Mesendoderm (in vitro differentiated cells): ENCODE data around the gene NME8.

Experiments
- DNase-seq: peaks from one replicate; pipeline ENCODE4 v3.0.0; 2013
- H2AK5ac ChIP-seq: 2 replicates; pipeline ENCODE4 v1.6.1; 2013; ENCODE audit warnings: low read length, inconsistent platforms
- H2BK120ac ChIP-seq: 2 replicates; pipeline ENCODE4 v1.6.1; 2013; ENCODE audit warnings: low read depth, mild to moderate bottlenecking, low read length, moderate library complexity, mixed read lengths
- H2BK15ac ChIP-seq: replicated peaks from 2 replicates; pipeline ENCODE4 v1.6.1; 2013; ENCODE audit warnings: low read depth, mild to moderate bottlenecking, moderate library complexity
- H2BK5ac ChIP-seq: 2 replicates; pipeline ENCODE4 v1.6.1; 2013; ENCODE audit warnings: low read length, inconsistent platforms
- H3K18ac ChIP-seq: 2 replicates; pipeline ENCODE4 v1.6.1; 2013; ENCODE audit warnings: mild to moderate bottlenecking, low read length, mixed read lengths
- H3K23ac ChIP-seq: one replicate; pipeline ENCODE4 v1.6.1; 2013; ENCODE audit warnings: low read length
- H3K27ac ChIP-seq: 2 replicates; pipeline ENCODE4 v1.5.1; 2013; ENCODE audit warnings: low read depth, mild to moderate bottlenecking, inconsistent platforms, low read length, moderate library complexity
- H3K27me3 ChIP-seq: 2 replicates; pipeline ENCODE4 v1.6.1; 2013; ENCODE audit warnings: low read length, control low read depth, mild to moderate bottlenecking, inconsistent platforms; ENCODE audit not compliant: insufficient read depth, poor library complexity
- H3K36me3 ChIP-seq: 2 replicates; pipeline ENCODE4 v1.6.1; 2013; ENCODE audit warnings: low read length, inconsistent platforms; ENCODE audit not compliant: control insufficient read depth, insufficient read depth
- H3K4ac ChIP-seq: one replicate; pipeline ENCODE4 v1.6.1; 2013; ENCODE audit warnings: low read depth, mild to moderate bottlenecking, low read length, moderate library complexity
- H3K4me1 ChIP-seq: 2 replicates; pipeline ENCODE4 v1.6.1; 2013; ENCODE audit warnings: low read depth, low read length, inconsistent platforms; ENCODE audit not compliant: control insufficient read depth
- H3K4me2 ChIP-seq: 2 replicates; pipeline ENCODE4 v1.6.1; 2013; ENCODE audit warnings: low read length
- H3K4me3 ChIP-seq: 2 replicates; pipeline ENCODE4 v1.5.1; 2013; ENCODE audit warnings: mild to moderate bottlenecking, low read length
- H3K56ac ChIP-seq: one replicate; pipeline ENCODE4 v1.6.1; 2013; ENCODE audit warnings: low read length
- H3K79me1 ChIP-seq: 2 replicates; pipeline ENCODE4 v1.6.1; 2013; ENCODE audit warnings: low read length, inconsistent platforms
- H3K79me2 ChIP-seq: 2 replicates; pipeline ENCODE4 v1.6.1; 2013; ENCODE audit warnings: mild to moderate bottlenecking, low read length; ENCODE audit not compliant: control insufficient read depth, insufficient read depth
- H3K9ac ChIP-seq: 2 replicates; pipeline ENCODE4 v1.6.1; 2013; ENCODE audit warnings: low read length, inconsistent platforms
- H4K5ac ChIP-seq: one replicate; pipeline ENCODE4 v1.6.1; 2013; ENCODE audit warnings: low read length
- H4K8ac ChIP-seq: one replicate; pipeline ENCODE4 v1.6.1; 2013; ENCODE audit warnings: low read depth, mild to moderate bottlenecking, control low read depth, low read length, moderate library complexity
- WGBS: extraction: QIAGEN DNeasy Blood & Tissue Kit; methylation state at CpG from one replicate; pipeline ENCODE4 v1.1.7; 2013; ENCODE audit warnings: low lambda C conversion rate, missing lambda C conversion rate; ENCODE audit not compliant: insufficient coverage; ENCODE audit errors: extremely low coverage; 5-methylcytosine and 5-hydroxymethylcytosine counted together

NME8 gene

DNA sequence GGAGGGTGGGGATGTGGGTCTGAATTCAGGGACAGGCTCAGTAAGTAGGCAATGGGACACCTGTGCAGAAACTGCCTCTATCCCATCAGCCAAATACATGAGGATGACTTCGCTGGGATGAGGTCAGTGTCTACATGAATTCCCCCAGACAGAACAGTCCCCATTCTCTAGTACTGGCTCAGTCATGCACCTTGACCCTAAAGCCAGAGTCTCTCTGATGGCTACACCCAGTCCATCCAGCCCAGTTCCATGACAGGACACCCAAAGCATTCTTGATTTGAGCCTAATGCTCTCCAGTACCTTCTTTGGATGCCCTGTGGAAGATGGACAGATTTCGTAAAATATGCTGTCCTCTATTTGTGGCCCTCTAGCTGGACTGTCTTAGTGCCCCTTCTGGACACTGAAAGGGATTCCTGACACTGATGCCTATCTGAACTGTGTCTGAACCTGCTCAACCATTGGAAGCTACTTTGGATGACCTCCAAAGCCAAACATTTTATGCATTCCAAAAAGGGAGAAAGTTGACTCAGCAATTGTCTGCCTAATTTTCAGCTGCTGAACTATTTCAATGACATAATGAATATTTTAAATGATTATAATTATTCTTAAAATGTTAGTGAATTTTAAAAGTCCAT, 53.6 kb downstream of the NME8 start:
- H4K8ac ChIP-seq: no peak overlapping the region
- H3K79me1 ChIP-seq: no peaks in the 10 kb centered on the region
- no CpG with 5 or more reads among the region's 2 CpGs for WGBS
- no peak overlapping the region for H3K4me3 ChIP-seq
- H3K18ac ChIP-seq: no peak overlapping the region
- DNase-seq: peak; percentile 54
- H3K27ac ChIP-seq: no peak overlapping the region
- H4K5ac ChIP-seq: no peak overlapping the region
- H2BK15ac ChIP-seq: no peak overlapping the region
- H3K36me3 ChIP-seq: no peaks in the 10 kb centered on the region
- H2BK5ac ChIP-seq: no peak overlapping the region
- H3K4me1 ChIP-seq: no peaks in the 10 kb centered on the region
- H3K56ac ChIP-seq: no peak overlapping the region
- H3K4ac ChIP-seq: no peak overlapping the region
- H2BK120ac ChIP-seq: no peak overlapping the region
- no peak overlapping the region for H2AK5ac ChIP-seq
- no peaks in the 10 kb centered on the region for H3K79me2 ChIP-seq
- no peak overlapping the region for H3K9ac ChIP-seq
- H3K23ac ChIP-seq: no peak overlapping the region
- H3K27me3 ChIP-seq: no peaks in the 10 kb centered on the region
- H3K4me2 ChIP-seq: no peak overlapping the region

- no peak overlapping the region for H2BK5ac ChIP-seq
- no peak overlapping the region for H3K9ac ChIP-seq
- no peak overlapping the region for H4K8ac ChIP-seq
- H3K27ac ChIP-seq: no peak overlapping the region
- H3K79me1 ChIP-seq: no peaks in the 10 kb centered on the region
- H2AK5ac ChIP-seq: no peak overlapping the region
- no peak overlapping the region for H3K4ac ChIP-seq
- no peak overlapping the region for H3K4me3 ChIP-seq
- H2BK15ac ChIP-seq: no peak overlapping the region
- peak; percentile 40 for DNase-seq
- no peak overlapping the region for H4K5ac ChIP-seq
- no peaks in the 10 kb centered on the region for H3K36me3 ChIP-seq
- no peak overlapping the region for H3K4me2 ChIP-seq
- no peak overlapping the region for H3K23ac ChIP-seq
- WGBS: no CpG with 5 or more reads among the region's 1 CpG
- H3K27me3 ChIP-seq: no peaks in the 10 kb centered on the region
- no peaks in the 10 kb centered on the region for H3K79me2 ChIP-seq
- H3K4me1 ChIP-seq: no peaks in the 10 kb centered on the region
- H3K56ac ChIP-seq: no peak overlapping the region
- H3K18ac ChIP-seq: no peak overlapping the region
- no peak overlapping the region for H2BK120ac ChIP-seq
Observed at GRCh38 chr7:37908221-37908788, 59.9 kb downstream of the NME8 start.

DNA sequence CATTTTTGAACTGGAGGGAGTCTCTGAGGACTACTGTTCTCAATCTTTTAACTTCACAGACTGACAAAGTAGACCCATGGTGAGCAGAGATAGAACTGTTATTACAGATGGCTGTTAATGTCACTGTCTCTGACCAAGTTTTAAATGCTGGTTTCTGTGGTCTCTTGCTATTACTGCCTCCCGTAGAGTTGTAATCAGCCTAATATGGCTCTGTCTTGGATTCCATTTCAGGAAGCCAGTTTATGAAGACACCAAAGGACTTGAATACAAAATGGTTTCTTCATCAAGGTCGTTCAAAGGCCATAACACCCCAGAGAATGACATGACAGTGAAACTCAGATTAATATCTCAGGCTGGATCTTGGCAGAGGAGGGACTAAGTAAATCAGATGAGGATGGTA, 64.4 kb downstream of the NME8 start:
- Histone ChIP-seq H3K27ac (no peak overlapping the region), H3K4me1 (no peaks in the 10 kb centered on the region), H4K5ac (no peak overlapping the region), H3K23ac (no peak overlapping the region), H2BK120ac (no peak overlapping the region), H3K18ac (no peak overlapping the region), H3K9ac (no peak overlapping the region), H2AK5ac (no peak overlapping the region), H3K36me3 (no peaks in the 10 kb centered on the region), H4K8ac (no peak overlapping the region), H3K56ac (no peak overlapping the region), H2BK5ac (no peak overlapping the region), H3K79me2 (no peaks in the 10 kb centered on the region), H3K4ac (no peak overlapping the region), H3K4me2 (no peak overlapping the region), H3K79me1 (no peaks in the 10 kb centered on the region), H2BK15ac (no peak overlapping the region), H3K4me3 (no peak overlapping the region), H3K27me3 (peaks cover 13% of the 10 kb centered on the region)
- DNase-seq: no peak
- no CpG with 5 or more reads among the region's 2 CpGs for WGBS

- Histone ChIP-seq H3K36me3 (no peaks in the 10 kb centered on the region), H3K9ac (no peak overlapping the region), H3K4me3 (no peak overlapping the region), H3K79me1 (no peaks in the 10 kb centered on the region), H3K4me1 (no peaks in the 10 kb centered on the region), H2BK120ac (no peak overlapping the region), H3K4ac (no peak overlapping the region), H3K56ac (no peak overlapping the region), H3K27me3 (peaks cover 13% of the 10 kb centered on the region), H2BK5ac (no peak overlapping the region), H3K18ac (no peak overlapping the region), H2AK5ac (no peak overlapping the region), H3K4me2 (no peak overlapping the region), H4K8ac (no peak overlapping the region), H3K79me2 (no peaks in the 10 kb centered on the region), H3K27ac (no peak overlapping the region), H2BK15ac (no peak overlapping the region), H4K5ac (no peak overlapping the region), H3K23ac (no peak overlapping the region)
- DNase-seq: no peak
- WGBS: no CpG with 5 or more reads among the region's 5 CpGs
Observed at GRCh38 chr7:37915438-37915837, 67.0 kb downstream of the NME8 start.

DNA sequence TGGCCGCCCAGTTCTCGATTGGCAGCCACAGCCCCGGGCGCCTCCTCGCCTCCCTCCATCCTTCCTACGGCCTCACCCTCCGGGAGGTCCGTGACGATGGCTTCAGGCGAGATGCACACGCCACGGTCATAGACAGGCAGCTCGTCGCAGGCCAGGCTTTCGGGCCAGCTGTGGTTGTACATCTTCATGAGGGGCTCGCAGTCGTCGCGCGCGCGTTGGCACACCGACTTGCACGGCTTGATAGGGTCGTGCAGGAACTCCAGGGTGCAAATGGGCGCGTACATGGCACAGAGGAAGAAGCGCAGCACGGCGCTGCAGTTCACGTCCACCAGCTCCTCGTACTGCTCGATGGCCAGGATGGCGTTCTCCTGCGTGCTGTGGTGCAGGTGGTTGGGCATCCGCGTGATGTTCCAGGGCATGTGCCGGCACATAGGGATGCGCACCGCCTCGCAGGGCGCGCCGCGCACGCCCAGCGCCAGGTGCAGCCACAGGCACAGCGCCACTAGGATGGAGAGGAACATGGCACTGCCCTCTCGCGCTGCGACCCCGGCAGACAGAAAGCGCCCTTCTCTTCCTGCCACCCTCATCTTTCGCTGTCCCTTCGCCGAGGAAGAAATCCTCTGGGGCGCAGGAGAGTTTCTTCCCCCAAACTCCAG, 67.7 kb downstream of the NME8 start:
- Histone ChIP-seq H3K18ac (no peak overlapping the region), H3K36me3 (no peaks in the 10 kb centered on the region), H3K23ac (no peak overlapping the region), H3K9ac (no peak overlapping the region), H2AK5ac (no peak overlapping the region), H3K27me3 (peaks cover 13% of the 10 kb centered on the region), H3K56ac (no peak overlapping the region), H3K79me1 (no peaks in the 10 kb centered on the region), H4K5ac (no peak overlapping the region), H3K4ac (no peak overlapping the region), H2BK15ac (no peak overlapping the region), H4K8ac (no peak overlapping the region), H3K79me2 (no peaks in the 10 kb centered on the region), H2BK5ac (no peak overlapping the region), H3K4me2 (peak overlapping the region; percentile 48), H3K4me1 (no peaks in the 10 kb centered on the region), H3K4me3 (no peak overlapping the region), H3K27ac (no peak overlapping the region), H2BK120ac (no peak overlapping the region)
- WGBS: no CpG with 5 or more reads among the region's 57 CpGs
- DNase-seq: peak; percentile 10
